ENCODE measurements around the gene RSPH10B2. TPM values are rescaled to one million over a fixed set of nuclear protein-coding genes. Genes with fewer than 3 reads are reported as not detected.
"Not testable (repeated sequence)": the region's sequence is repeated elsewhere in the genome, so short reads cannot be mapped to it uniquely, and the experiment has no call there.

RSPH10B2 gene
- under 1 TPM in 4 of 5 experiments, not detected in 1; 0.72 to 0.94 (median 0.80) TPM for total RNA-seq
- polyA plus RNA-seq: not detected
- total RNA-seq: not detected

- H3K4me1 Mint-ChIP-seq; H3K4me3 ChIP-seq (ENCODE audit: low read length); DNase-seq; H3K27ac ChIP-seq (ENCODE audit: low read depth, low read length); H3K9me3 Mint-ChIP-seq; H3K4me1 ChIP-seq (ENCODE audit: control insufficient read depth in 2 of 2, insufficient read depth in 2 of 2, low read length in 2 of 2); H3K4me3 Mint-ChIP-seq; H3K27ac Mint-ChIP-seq; POLR2A ChIA-PET; CTCF ChIA-PET; H3K36me3 ChIP-seq (ENCODE audit: control insufficient read depth in 2 of 3, insufficient read depth in 3 of 3, low read length in 3 of 3); intact Hi-C loops (cut with micrococcal nuclease); H3K27me3 Mint-ChIP-seq; H3K36me3 Mint-ChIP-seq; H3K9me3 ChIP-seq (ENCODE audit: control insufficient read depth in 2 of 3, low read length in 3 of 3); H3K27me3 ChIP-seq (ENCODE audit: control insufficient read depth in 2 of 2, insufficient read depth in 2 of 2, low read length in 2 of 2); ATAC-seq: not testable (repeated sequence)
Observed at GRCh38 chr7:6753964-6754363, at the start of gene RSPH10B2. Gene RSPH10B2 (plus strand): TSS chr7:6754103. CDS start chr7:6757678, 3,575 bp downstream.

GRCh38 chr7:6705959-6706665, 47.8 kb upstream of the RSPH10B2 start:
- intact Hi-C loops (cut with micrococcal nuclease): loop anchor here (1.0 to 10.0 kb wide), 3 partner anchors 69 to 257 kb away; partner anchors contain the start of gene ZNF316 (in 2 of the 2)
- peak overlapping the region; percentile 68 for H3K4me3 ChIP-seq (ENCODE audit: low read length)
- Mint-ChIP-seq H3K4me3 (peak overlapping the region; percentile 92 to 98 (median 94)), H3K9me3 (peaks cover 0 to 40% (median 16%) of the 10 kb centered on the region in 11 donors), H3K36me3 (peaks cover 24 to 49% (median 40%) of the 10 kb centered on the region in 5 donors), H3K4me1 (peaks cover 37 to 63% (median 46%) of the 10 kb centered on the region in 7 donors), H3K27ac (peak overlapping the region; percentile 85 to 96 (median 90)), H3K27me3 (peaks cover 0 to 5% (median 1%) of the 10 kb centered on the region in 5 donors)
- no peaks in the 10 kb centered on the region for H3K27me3 ChIP-seq (ENCODE audit: control insufficient read depth in 2 of 2, insufficient read depth in 2 of 2, low read length in 2 of 2)
- H3K27ac ChIP-seq (ENCODE audit: low read depth, low read length): peak overlapping the region; percentile 85
- ATAC-seq: peak; percentile 34
- POLR2A ChIA-PET: interaction anchor here (0.9 kb wide), 1 partner anchor 130 kb away, joined by 4 read pairs; no protein-coding TSS in a partner anchor
- H3K36me3 ChIP-seq (ENCODE audit: control insufficient read depth in 2 of 3, insufficient read depth in 3 of 3, low read length in 3 of 3): peaks cover 6 to 30% (median 22%) of the 10 kb centered on the region in 3 experiments
- DNase-seq: peak in 7 of 9 donors; percentile 6 to 52 (median 22)
- peaks cover 26 to 33% of the 10 kb centered on the region in 2 donors for H3K4me1 ChIP-seq (ENCODE audit: control insufficient read depth in 2 of 2, insufficient read depth in 2 of 2, low read length in 2 of 2)
- peaks cover 0 to 12% (median 0%) of the 10 kb centered on the region in 3 experiments for H3K9me3 ChIP-seq (ENCODE audit: control insufficient read depth in 2 of 3, low read length in 3 of 3)
- CTCF ChIA-PET: no interaction called here

GRCh38 chr7:6706666-6707407, 47.1 kb upstream of the RSPH10B2 start, which contains the start of gene ZNF12:
Gene ZNF12 (minus strand): TSS chr7:6706947. CDS start chr7:6705173, 1,774 bp downstream.
- peak within 1 kb of the TSS; percentile 68 for H3K4me3 ChIP-seq (ENCODE audit: low read length)
- H3K9me3 ChIP-seq (ENCODE audit: control insufficient read depth in 2 of 3, low read length in 3 of 3): peaks cover 0 to 5% (median 0%) of the 10 kb centered on the region in 3 experiments
- no peaks in the 10 kb centered on the region for H3K27me3 ChIP-seq (ENCODE audit: control insufficient read depth in 2 of 2, insufficient read depth in 2 of 2, low read length in 2 of 2)
- ChIA-PET CTCF (interaction anchor here (1.2 kb wide), 1 partner anchor 22 kb away, joined by 3 read pairs; no protein-coding TSS in a partner anchor), POLR2A (interaction anchor here (0.5 to 0.9 kb wide), 3 partner anchors 15 to 1541 kb away, joined by 3 to 4 read pairs (median 3); no protein-coding TSS in a partner anchor)
- peak within 1 kb of the TSS; percentile 88 to 96 (median 92) for H3K27ac Mint-ChIP-seq
- H3K36me3 Mint-ChIP-seq: peaks cover 18 to 44% (median 33%) of the 10 kb centered on the region in 5 donors
- H3K27me3 Mint-ChIP-seq: peaks cover 0 to 8% (median 5%) of the 10 kb centered on the region in 5 donors
- H3K4me1 Mint-ChIP-seq: peaks cover 34 to 56% (median 39%) of the 10 kb centered on the region in 7 donors
- peaks cover 26 to 33% of the 10 kb centered on the region in 2 donors for H3K4me1 ChIP-seq (ENCODE audit: control insufficient read depth in 2 of 2, insufficient read depth in 2 of 2, low read length in 2 of 2)
- H3K27ac ChIP-seq (ENCODE audit: low read depth, low read length): peak within 1 kb of the TSS; percentile 85
- intact Hi-C loops (cut with micrococcal nuclease): loop anchor here (1.0 to 10.0 kb wide), 6 partner anchors 22 to 926 kb away; partner anchors contain the start of genes INTS15 (in 2 of the 2), ZNF316 (in 2 of the 2) and RNF216 (in 1 of the 2)
- peaks cover 6 to 23% (median 18%) of the 10 kb centered on the region in 3 experiments for H3K36me3 ChIP-seq (ENCODE audit: control insufficient read depth in 2 of 3, insufficient read depth in 3 of 3, low read length in 3 of 3)
- peak within 1 kb of the TSS; percentile 92 to 98 (median 94) for H3K4me3 Mint-ChIP-seq
- ATAC-seq (peak; percentile 93), DNase-seq (peak; percentile 88 to 96 (median 92))
- H3K9me3 Mint-ChIP-seq: peaks cover 0 to 36% (median 15%) of the 10 kb centered on the region in 11 donors

DNA sequence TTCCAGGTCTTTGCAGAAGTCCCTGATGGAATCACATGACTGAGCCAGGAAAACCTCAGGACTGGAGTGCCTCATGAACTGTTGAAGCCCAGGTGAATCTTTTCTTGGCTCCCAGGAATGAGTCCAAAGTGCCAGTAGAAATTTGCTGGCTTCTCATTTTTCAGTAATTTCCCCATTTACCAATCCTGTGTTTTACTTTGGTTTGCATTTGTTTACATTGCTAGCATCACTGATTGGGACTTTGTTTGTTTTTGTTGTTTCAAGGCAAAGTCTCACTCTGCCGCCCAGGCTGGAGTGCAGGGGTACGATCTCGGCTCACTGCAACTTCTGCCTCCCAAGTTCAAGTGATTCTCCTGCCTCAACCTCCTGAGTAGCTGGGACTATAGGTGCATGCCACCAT, 45.6 kb upstream of the RSPH10B2 start:
- Histone ChIP-seq H3K27ac (ENCODE audit: low read depth, low read length) (no peak overlapping the region), H3K4me3 (ENCODE audit: low read length) (no peak overlapping the region), H3K27me3 (ENCODE audit: control insufficient read depth in 2 of 2, insufficient read depth in 2 of 2, low read length in 2 of 2) (no peaks in the 10 kb centered on the region), H3K9me3 (ENCODE audit: control insufficient read depth in 2 of 3, low read length in 3 of 3) (no peaks in the 10 kb centered on the region), H3K4me1 (ENCODE audit: control insufficient read depth in 2 of 2, insufficient read depth in 2 of 2, low read length in 2 of 2) (peaks cover 22 to 27% of the 10 kb centered on the region in 2 donors), H3K36me3 (ENCODE audit: control insufficient read depth in 2 of 3, insufficient read depth in 3 of 3, low read length in 3 of 3) (peaks cover 6 to 12% (median 9%) of the 10 kb centered on the region in 3 experiments)
- intact Hi-C loops (cut with micrococcal nuclease): loop anchor here in 1 of 2 donors (10.0 kb wide), 1 partner anchor 136 kb away; no protein-coding TSS in a partner anchor
- DNase-seq: no peak
- peak overlapping the region in 4 of 9 donors; percentile 12 to 95 (median 63) for H3K27ac Mint-ChIP-seq
- ChIA-PET POLR2A (no interaction called here), CTCF (no interaction called here)
- H3K4me3 Mint-ChIP-seq: peak overlapping the region in 5 of 10 donors; percentile 23 to 92 (median 50)
- no peak for ATAC-seq
- peaks cover 0 to 8% (median 5%) of the 10 kb centered on the region in 5 donors for H3K27me3 Mint-ChIP-seq
- peaks cover 8 to 32% (median 20%) of the 10 kb centered on the region in 5 donors for H3K36me3 Mint-ChIP-seq
- H3K4me1 Mint-ChIP-seq: peaks cover 24 to 43% (median 27%) of the 10 kb centered on the region in 7 donors
- peaks cover 0 to 25% (median 6%) of the 10 kb centered on the region in 11 donors for H3K9me3 Mint-ChIP-seq

GRCh38 chr7:6709808-6710207, 44.1 kb upstream of the RSPH10B2 start:
- peaks cover 12 to 17% of the 10 kb centered on the region in 2 donors for H3K4me1 ChIP-seq (ENCODE audit: control insufficient read depth in 2 of 2, insufficient read depth in 2 of 2, low read length in 2 of 2)
- H3K27ac ChIP-seq (ENCODE audit: low read depth, low read length): no peak overlapping the region
- peaks cover 0 to 19% (median 1%) of the 10 kb centered on the region in 11 donors for H3K9me3 Mint-ChIP-seq
- H3K4me1 Mint-ChIP-seq: peaks cover 16 to 32% (median 18%) of the 10 kb centered on the region in 7 donors
- no peak overlapping the region for H3K27ac Mint-ChIP-seq
- ATAC-seq: no peak
- H3K9me3 ChIP-seq (ENCODE audit: control insufficient read depth in 2 of 3, low read length in 3 of 3): no peaks in the 10 kb centered on the region
- no peaks in the 10 kb centered on the region for H3K27me3 ChIP-seq (ENCODE audit: control insufficient read depth in 2 of 2, insufficient read depth in 2 of 2, low read length in 2 of 2)
- H3K4me3 Mint-ChIP-seq: no peak overlapping the region
- ChIA-PET CTCF (no interaction called here), POLR2A (no interaction called here)
- intact Hi-C loops (cut with micrococcal nuclease): loop anchor here in 1 of 2 donors (10.0 kb wide), 1 partner anchor 135 kb away; no protein-coding TSS in a partner anchor
- no peak overlapping the region for H3K4me3 ChIP-seq (ENCODE audit: low read length)
- no peak for DNase-seq
- H3K27me3 Mint-ChIP-seq: peaks cover 0 to 9% (median 5%) of the 10 kb centered on the region in 5 donors
- peaks cover 0 to 3% (median 0%) of the 10 kb centered on the region in 3 experiments for H3K36me3 ChIP-seq (ENCODE audit: control insufficient read depth in 2 of 3, insufficient read depth in 3 of 3, low read length in 3 of 3)
- peaks cover 4 to 20% (median 11%) of the 10 kb centered on the region in 5 donors for H3K36me3 Mint-ChIP-seq

DNA sequence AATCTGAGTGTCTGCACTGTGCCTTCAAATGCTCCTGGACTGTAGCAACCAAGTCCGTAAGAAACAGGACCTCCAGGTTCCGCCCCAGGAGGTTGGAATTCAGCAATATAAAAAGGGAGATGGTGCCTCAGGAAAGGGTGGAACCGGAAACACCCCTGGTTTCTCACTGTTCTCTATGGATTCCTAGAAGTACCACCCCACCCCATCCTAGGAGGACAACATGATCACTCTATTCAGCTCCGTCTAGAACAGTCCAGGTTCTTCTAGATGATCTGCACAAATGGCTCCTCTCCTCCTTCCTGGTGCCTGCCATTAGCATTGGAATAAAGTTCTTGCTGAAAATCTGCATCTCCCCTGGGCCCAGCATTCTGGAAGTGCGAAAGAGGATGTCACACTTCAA, 39.5 kb upstream of the RSPH10B2 start:
- H3K9me3 ChIP-seq (ENCODE audit: control insufficient read depth in 2 of 3, low read length in 3 of 3): no peaks in the 10 kb centered on the region
- no peaks in the 10 kb centered on the region for H3K27me3 ChIP-seq (ENCODE audit: control insufficient read depth in 2 of 2, insufficient read depth in 2 of 2, low read length in 2 of 2)
- ChIA-PET CTCF (no interaction called here), POLR2A (no interaction called here)
- Mint-ChIP-seq H3K4me1 (peaks cover 0 to 6% (median 3%) of the 10 kb centered on the region in 7 donors), H3K9me3 (peaks cover 0 to 6% (median 0%) of the 10 kb centered on the region in 11 donors), H3K36me3 (peaks cover 0 to 2% (median 0%) of the 10 kb centered on the region in 5 donors), H3K4me3 (no peak overlapping the region), H3K27ac (no peak overlapping the region), H3K27me3 (peaks cover 16 to 24% (median 20%) of the 10 kb centered on the region in 5 donors)
- no peaks in the 10 kb centered on the region for H3K4me1 ChIP-seq (ENCODE audit: control insufficient read depth in 2 of 2, insufficient read depth in 2 of 2, low read length in 2 of 2)
- H3K36me3 ChIP-seq (ENCODE audit: control insufficient read depth in 2 of 3, insufficient read depth in 3 of 3, low read length in 3 of 3): no peaks in the 10 kb centered on the region
- ATAC-seq (no peak), DNase-seq (no peak)
- intact Hi-C loops (cut with micrococcal nuclease): no loop called here
- no peak overlapping the region for H3K4me3 ChIP-seq (ENCODE audit: low read length)
- no peak overlapping the region for H3K27ac ChIP-seq (ENCODE audit: low read depth, low read length)
